ENCODE data around the gene TNK2.
"Not testable (repeated sequence)": the region's sequence is repeated elsewhere in the genome, so short reads cannot be mapped to it uniquely, and the experiment has no call there.

The TNK2 gene

DNA sequence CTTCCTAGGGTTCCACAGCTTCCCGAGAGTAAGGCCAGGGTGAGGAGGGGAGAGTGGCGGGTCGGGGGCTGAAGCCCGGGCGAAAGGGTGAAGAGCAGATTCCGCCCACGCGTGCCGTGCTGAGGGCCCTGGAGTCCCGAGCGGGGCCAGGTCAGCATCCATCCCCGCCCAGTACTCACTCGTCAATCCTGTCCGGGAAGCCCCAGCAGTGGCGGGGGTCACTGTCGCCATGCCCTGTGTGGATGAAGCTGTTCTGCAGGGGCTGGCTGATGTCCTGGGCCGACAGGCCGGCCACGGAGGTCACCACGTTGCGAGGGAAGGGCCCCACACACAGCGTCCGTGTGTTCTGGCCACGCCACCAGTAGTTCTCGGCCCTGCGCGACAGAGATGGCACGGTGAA, 36.3 kb downstream of the TNK2 start:
- no peak for DNase-seq

- DNase-seq, result not testable (repeated sequence)
These were observed 36.7 kb downstream of the TNK2 start for GRCh38 chr3:195871686-195872085.

DNA sequence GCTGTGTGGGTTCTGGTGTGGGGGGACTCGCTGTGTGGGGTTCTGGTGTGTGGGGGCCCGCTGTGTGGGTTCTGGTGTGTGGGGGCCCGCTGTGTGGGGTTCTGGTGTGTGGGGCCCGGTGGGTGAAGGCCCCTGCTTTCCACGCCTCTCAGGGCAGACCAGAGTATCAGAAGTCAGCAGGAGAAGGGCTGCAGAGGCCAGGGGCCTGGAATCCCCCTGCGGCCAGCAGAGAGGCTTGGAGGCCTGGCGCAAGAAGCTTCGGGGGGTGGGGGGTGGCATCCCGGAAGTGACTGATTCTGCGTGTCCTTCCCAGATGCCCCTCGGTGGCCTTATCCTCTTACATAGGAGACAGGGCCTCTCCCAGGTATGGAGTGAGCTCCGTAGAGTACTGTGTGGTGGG, 37.4 kb downstream of the TNK2 start:
- no peak for DNase-seq

DNA sequence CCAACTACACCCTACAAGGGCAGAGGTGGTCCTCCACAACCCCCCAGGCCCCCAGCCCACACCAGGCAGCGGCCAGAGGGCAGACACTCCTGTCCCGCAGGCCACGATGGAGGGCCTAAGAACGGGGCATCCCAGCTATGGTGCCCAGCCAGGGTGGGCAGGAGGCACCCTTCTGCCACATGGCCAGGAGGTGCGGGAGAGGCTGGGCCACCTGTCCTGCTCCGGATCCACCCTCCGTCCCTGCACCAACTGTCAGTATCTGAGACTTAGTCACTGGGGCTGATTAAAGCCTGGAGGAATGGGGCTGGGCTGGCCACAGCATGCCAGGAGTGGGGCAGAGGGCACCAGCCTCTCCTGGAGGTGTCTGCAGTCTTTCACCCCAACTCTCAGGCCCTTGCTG, 37.9 kb downstream of the TNK2 start:
- no peak for DNase-seq

DNA sequence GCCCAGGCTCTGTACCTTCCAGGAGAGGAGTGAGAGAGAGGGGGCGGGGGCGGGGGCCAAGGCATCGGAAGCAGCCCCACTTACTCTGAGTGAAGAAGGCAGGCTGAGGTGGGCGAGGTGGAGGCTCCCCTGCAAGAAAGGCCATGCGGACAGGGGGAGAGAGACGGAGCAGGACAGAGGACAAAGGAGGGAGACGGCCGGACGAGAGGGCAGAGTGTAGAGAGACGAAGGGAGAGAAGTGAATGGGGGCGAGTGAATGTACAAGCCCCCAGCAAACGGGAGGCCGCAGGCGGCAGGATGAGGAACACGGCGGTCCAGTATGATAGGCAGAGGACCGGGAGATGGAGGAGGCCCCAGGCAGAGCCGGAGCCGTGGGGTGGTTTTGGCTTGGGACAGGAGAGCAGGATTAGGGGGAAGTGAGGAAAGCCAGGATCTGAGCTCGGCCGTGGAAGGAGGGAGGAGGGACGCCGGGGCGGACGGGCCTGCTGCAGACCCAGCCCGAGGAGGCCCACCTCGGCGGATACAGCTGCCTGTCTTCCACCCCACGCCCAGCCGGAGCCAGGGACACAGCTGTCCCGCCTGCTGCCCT, 38.8 kb downstream of the TNK2 start:
- DNase-seq, result no peak

GRCh38 chr3:195868866-195869412, 39.4 kb downstream of the TNK2 start:
- no peak for DNase-seq

- DNase-seq, result no peak
These were observed 40.0 kb downstream of the TNK2 start for GRCh38 chr3:195868336-195868865.

DNA sequence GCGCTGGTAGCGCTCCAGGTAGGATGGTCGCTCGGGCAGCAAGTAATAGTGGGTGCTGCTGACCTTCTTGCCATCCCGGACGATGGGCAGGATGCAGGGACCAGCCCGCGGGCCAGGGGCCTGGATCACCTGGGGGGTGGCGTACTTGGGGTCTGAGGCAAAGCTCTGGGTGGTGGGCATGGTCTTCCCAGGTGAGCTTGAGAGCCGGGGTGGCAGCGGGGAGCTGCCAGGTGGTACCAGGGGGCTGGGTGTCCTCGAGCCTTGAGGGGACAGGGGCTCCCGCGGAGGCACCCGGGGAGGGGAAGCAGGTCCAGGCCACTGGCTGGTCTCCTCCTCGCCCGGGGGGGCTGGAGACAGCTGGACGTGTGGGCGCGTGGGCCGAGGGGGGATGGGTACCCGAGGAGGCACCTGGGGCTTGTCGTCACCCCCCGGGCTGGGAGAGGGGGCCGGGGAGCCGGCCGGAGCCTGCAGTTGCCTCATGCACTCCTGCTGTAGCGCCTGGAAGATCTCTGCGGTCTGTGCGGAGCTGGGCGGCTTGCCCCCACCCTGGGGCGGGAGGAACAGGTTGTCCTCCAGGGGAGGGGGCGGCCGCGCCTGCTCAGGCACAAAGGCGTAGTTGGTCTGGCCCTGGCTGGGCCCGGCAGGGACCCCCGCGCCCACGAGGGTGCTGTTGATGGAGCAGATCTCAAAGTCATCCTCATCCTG, 40.6 kb downstream of the TNK2 start:
- no peak for DNase-seq

DNA sequence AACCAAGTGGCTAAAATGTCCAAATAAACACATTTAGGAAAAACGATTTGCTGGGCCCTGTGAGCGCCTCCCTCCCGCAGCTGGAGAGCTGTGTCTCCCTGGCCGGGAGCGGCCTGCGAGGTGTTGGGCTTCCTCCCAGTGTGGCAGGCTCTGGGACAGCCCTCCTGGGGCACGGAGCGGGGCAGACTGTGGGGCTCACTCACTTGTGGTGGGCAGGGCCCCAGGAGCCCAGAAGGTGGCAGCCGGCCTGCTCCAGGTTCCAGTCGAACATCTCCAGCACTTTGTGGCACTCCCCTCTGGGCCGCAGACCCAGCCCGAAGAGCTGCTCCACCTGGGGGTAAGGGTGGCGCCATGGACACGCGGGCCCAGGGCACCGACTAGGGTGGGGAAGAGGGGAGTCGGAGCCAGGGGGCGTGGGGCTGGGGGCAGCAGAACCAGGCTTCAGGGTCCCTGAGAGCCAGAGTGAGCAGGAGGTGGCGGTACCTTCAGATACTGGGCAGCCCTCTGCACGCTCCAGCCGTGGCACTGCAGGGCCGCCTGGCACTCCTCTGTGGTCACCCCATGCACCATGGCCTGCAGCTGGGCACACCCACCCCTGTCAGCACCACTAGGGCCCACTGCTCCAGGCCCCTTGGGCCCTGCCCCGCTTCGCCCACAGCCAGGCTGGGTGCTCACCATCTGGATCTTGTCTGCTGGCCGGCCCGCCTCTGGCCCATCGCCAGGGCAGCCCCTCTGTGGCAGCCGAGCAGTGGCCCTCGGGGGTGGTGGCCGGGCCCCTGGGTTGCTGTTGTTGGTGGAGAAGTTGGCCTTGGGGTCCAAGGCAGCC, 41.5 kb downstream of the TNK2 start:
- no peak for DNase-seq

- DNase-seq, result no peak
These were observed 42.6 kb downstream of the TNK2 start for GRCh38 chr3:195865752-195866151.

DNA sequence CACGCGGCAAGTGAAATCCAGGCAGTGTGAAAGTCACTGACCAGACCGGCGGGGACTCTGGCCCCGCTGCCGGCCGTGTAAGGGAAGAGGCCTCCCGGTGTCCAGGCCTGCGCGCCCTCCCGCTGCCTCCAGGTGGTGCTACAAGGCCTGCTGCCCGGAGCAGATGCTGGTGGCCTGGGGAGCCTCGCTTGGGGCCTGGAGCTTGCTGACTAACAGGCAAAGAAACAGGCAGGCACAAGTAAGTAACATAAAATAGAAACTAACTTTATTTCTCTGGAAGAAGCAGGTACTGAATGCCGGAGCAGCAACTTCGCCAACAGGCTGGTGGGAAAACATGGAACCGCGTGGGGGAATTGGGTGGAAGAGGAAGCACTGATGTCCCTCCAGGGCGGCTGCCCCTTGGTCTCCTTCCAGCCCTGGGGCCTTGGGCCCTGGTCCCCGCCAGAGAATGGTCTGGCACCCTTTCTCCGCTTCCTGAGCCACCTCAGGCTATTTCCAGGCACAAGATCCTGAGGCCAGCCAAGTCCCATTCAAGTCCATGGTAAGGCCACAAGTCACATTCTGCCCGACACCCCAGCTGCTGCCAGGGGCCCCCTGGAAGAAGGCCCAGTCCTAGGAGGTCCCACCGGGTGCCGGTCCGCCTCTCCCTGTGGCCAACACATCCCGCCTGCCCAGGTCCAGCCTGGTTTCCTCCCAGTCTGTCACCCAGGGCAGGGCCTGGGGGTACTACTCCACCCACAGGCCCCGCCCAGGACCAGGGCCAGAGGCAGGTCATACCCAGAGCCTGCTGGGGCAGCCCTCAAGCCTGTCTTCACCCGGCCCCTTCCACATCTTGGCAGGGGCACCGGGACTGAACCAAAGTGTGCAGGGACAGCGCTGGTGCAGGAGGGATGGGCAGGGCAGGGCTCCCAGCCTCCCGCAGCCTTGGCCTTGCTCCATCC, 45.0 kb downstream of the TNK2 start:
- peak in 55 of 56 donors; percentile 15 to 92 (median 77) for DNase-seq

DNA sequence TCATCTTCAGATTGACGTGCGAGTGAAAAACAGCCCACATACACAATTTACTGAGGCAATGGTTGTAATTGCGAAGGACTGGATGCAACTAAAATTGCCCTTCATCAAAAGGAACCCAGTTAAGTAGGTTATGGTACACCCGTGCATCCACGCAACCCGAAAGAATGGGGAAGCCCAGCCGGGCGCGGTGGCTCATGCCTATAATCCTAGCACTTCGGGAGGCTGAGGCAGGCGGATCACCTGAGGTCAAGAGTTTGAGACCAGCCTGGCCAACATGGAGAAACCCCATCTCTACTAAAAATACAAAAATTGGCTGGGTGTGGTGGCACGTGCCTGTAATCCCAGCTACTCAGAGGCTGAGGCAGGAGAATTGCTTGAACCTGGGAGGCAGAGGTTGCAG, 46.0 kb downstream of the TNK2 start:
- DNase-seq, result not testable (repeated sequence)

GRCh38 chr3:195860456-195860855, 47.9 kb downstream of the TNK2 start:
- DNase-seq, result no peak

DNA sequence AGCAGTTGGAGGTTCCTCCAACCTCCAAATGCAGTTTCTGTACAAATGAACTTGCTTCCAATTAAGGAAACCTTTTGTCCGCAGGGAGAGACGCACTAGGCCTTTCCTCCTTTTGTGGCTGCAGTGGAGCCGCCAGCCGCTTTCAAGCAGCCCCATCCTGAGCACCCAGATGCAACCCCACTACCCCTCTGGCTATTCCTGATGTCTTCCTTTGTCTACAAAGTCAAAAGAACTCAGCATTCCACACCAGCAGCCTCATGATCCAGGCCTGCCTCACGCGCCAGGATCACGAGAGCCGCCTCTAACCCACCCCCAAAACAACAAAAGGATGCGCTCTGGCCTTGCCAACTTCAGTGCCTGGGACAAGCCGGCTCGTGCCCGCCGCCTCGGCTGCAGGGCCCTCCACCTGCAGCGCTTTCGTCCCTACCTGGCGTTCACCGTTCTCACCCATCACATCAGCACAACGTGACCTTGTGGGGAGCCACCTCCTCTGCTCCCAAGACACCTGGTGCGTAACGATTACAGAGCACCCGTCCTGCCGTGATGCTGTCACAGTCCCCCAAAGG, 48.4 kb downstream of the TNK2 start:
- no peak for DNase-seq

DNA sequence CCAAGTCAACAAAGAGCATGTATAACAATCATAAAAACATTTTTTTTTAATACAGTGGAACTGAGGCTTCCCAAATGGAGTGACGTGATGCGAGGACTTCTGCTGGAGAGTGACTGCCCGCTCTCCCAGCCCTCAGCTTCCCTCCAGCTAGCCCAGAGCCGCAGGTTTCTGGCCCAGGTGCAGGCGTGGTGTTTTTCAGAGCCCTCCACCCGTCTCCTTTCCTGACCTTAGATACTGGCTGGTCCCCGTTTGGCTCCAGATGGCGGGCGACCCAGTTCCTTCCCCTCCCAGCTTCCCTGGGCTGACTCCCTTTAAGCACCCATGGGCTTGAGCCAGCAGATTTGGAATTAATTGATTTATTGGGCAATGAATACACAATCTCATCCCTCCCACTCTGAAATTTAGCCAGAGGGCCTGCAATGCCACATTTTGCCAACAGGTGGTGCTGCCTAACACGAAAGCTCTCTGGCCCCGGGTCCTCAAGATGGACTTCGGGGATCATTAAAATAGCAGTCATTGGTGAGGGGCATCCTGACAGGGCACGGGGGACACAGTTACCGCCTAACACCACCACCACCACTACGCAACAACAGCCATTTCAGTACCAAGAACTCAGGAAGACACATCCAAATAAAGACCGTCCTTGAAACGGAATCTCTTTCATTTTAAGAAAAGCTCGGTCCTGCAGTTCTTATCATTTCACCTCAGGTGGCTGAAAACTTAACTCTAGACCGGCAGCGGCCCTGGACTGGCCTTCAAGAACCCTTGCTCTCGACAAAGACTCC, 49.1 kb downstream of the TNK2 start:
- peak in 44 of 56 donors; percentile 5 to 89 (median 45) for DNase-seq

DNA sequence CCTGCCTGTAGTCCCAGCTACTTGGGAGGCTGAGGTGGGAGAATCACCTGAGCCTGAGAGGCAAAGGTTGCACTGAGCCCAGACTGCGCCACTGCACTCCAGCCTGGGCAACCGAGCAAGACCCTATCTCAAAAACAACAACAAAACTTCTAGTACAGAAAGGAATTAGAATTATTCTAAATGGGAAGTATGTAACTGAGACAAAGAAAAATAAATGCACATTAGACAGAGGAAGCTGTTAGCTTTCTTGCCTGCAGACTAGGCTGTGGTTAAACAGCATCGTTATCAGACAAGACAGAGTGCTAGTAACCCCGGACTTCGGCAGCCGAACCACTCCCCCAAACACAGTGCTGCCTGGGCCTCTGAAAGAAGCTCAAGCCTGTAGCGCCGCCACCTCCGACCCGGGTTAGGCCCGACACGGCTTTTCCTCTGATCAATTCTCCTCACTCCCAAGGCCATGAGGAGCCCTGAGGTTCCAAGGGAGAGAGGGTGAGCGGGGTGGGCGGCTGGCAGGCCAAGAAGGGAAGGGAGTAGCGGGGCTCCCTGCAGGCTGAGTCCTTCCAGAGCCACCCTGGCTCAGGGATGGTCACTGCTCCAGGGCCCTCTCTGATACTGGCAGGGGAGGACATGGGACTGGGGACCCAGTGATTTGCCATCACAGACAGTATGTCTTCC, 51.8 kb downstream of the TNK2 start:
- DNase-seq, result no peak

DNA sequence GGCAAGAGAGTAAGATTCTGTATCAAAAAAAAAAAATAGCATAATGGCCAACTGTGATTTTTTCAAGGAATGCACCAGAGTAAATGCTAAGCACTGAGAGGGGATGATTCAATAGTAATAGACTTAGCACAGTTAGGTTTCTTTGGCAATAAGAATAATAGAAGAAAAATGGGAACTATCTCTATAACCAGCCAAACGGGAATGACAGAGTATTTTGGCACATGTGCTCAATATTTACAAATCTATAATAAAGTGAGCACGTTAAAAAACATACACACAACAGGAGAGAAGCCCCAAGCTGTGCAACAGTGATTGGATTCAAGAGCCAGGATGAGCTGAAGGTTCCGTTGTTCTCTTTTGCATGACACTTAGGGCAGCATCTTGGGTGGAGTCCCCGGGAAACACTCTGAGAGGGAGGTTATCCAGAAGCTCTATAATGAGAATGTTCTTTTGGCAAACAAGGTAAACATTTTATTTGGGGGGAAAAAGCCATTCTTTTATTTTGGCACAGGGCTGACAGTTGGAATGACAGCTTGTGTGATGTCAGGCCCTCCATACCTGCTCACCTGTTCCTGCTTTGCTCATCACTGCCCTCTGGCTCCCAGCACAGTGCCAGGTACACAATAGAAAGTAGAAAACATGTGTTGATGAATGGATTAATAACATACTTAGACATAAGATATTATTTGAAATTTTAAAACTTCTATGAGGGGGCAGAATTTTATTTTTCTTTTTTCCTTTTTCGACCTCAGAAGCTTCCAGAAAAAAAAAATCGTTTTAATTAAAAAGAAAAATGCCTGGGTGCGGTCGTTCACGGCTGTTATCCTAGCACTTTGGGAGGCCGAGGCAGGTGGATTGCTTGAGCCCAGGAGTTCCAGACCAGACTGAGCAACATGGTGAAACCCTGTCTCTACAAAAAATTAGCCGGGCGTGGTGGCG, 52.6 kb downstream of the TNK2 start:
- DNase-seq, result no peak

Measured in amygdala (tissue), 56 donors.